Vagina (tissue), 2 donors: ENCODE measurements around the gene PTP4A2.

Experiments
- POLR2AphosphoS5 ChIP-seq, 2 donors: sonication (generic); formaldehyde crosslinking; IDR thresholded peaks; one replicate each; pipeline ENCODE4 v1.9.0; 2017; ENCODE audit warnings: antibody characterized with exemption in 2 of 2, mild to moderate bottlenecking in 2 of 2, low read depth in 1 of 2; ENCODE audit not compliant: insufficient read depth in 1 of 2
- TF ChIP-seq, protein P1 (sequence below), 3 experiments: fragments of 450-650 bp in 2 of 3; fragments of 200-600 bp in 1 of 3; sonication (generic) in 1 of 3; IDR thresholded peaks; one replicate each; pipeline ENCODE4 v1.5.1; 2017 to 2019; ENCODE audit warnings: antibody characterized with exemption in 3 of 3, mild to moderate bottlenecking in 2 of 3, moderate library complexity in 2 of 3

- TF ChIP-seq, protein P1, sequence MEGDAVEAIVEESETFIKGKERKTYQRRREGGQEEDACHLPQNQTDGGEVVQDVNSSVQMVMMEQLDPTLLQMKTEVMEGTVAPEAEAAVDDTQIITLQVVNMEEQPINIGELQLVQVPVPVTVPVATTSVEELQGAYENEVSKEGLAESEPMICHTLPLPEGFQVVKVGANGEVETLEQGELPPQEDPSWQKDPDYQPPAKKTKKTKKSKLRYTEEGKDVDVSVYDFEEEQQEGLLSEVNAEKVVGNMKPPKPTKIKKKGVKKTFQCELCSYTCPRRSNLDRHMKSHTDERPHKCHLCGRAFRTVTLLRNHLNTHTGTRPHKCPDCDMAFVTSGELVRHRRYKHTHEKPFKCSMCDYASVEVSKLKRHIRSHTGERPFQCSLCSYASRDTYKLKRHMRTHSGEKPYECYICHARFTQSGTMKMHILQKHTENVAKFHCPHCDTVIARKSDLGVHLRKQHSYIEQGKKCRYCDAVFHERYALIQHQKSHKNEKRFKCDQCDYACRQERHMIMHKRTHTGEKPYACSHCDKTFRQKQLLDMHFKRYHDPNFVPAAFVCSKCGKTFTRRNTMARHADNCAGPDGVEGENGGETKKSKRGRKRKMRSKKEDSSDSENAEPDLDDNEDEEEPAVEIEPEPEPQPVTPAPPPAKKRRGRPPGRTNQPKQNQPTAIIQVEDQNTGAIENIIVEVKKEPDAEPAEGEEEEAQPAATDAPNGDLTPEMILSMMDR (IDR thresholded peaks at IDR 0.05) = no peak
- no peak for TF ChIP-seq POLR2AphosphoS5 (IDR thresholded peaks at IDR 0.05; ENCODE audit: insufficient read depth in 1 of 2, low read depth in 1 of 2)
These were observed 79.1 kb downstream of the PTP4A2 start for GRCh38 chr1:31859044-31859443.
